ENCODE data around the gene SLC16A10.
"Not testable (repeated sequence)": the region's sequence is repeated elsewhere in the genome, so short reads cannot be mapped to it uniquely, and the experiment has no call there.

SLC16A10 gene

GRCh38 chr6:111080698-111081097, 6.6 kb upstream of the SLC16A10 start:
- no peak for DNase-seq (ENCODE audit: low read depth, low spot score)
- H3K27ac ChIP-seq, result no peak overlapping the region

GRCh38 chr6:111086685-111087084, 618 bp upstream of the SLC16A10 start:
- no peak overlapping the region for H3K27ac ChIP-seq

GRCh38 chr6:111087871-111088667, 766 bp downstream of the SLC16A10 start:
- DNase-seq (ENCODE audit: low read depth, low spot score), result no peak

More at GRCh38 chr6:111086685-111087084, 618 bp upstream of the SLC16A10 start:
- DNase-seq (ENCODE audit: low read depth, low spot score), result no peak

GRCh38 chr6:111088668-111089003, 1.3 kb downstream of the SLC16A10 start:
- no peak overlapping the region for H3K27ac ChIP-seq
- no peak for DNase-seq (ENCODE audit: low read depth, low spot score)

More at GRCh38 chr6:111087871-111088667, 766 bp downstream of the SLC16A10 start:
- no peak overlapping the region for H3K27ac ChIP-seq

GRCh38 chr6:111090766-111091165, 3.5 kb downstream of the SLC16A10 start:
- no peak overlapping the region for H3K27ac ChIP-seq
- DNase-seq (ENCODE audit: low read depth, low spot score), result no peak

GRCh38 chr6:111091987-111092386, 4.7 kb downstream of the SLC16A10 start:
- H3K27ac ChIP-seq, result no peak overlapping the region
- no peak for DNase-seq (ENCODE audit: low read depth, low spot score)

GRCh38 chr6:111095488-111095887, 8.2 kb downstream of the SLC16A10 start:
- H3K27ac ChIP-seq; DNase-seq (ENCODE audit: low read depth, low spot score): not testable (repeated sequence)

GRCh38 chr6:111096246-111096645, 8.9 kb downstream of the SLC16A10 start:
- H3K27ac ChIP-seq, result no peak overlapping the region
- peak; percentile 64 for DNase-seq (ENCODE audit: low read depth, low spot score)

- no peak overlapping the region for H3K27ac ChIP-seq
- no peak for DNase-seq (ENCODE audit: low read depth, low spot score)
Measured at GRCh38 chr6:111098597-111098996, 11.3 kb downstream of the SLC16A10 start.

- no peak overlapping the region for H3K27ac ChIP-seq
- DNase-seq (ENCODE audit: low read depth, low spot score), result no peak
Measured at GRCh38 chr6:111101987-111102386, 14.7 kb downstream of the SLC16A10 start.

GRCh38 chr6:111105578-111105977, 18.3 kb downstream of the SLC16A10 start:
- DNase-seq (ENCODE audit: low read depth, low spot score), result peak; percentile 44
- no peak overlapping the region for H3K27ac ChIP-seq

GRCh38 chr6:111107589-111107988, 20.3 kb downstream of the SLC16A10 start:
- no peak overlapping the region for H3K27ac ChIP-seq
- no peak for DNase-seq (ENCODE audit: low read depth, low spot score)

GRCh38 chr6:111110036-111110435, 22.7 kb downstream of the SLC16A10 start:
- DNase-seq (ENCODE audit: low read depth, low spot score), result no peak
- H3K27ac ChIP-seq, result no peak overlapping the region

GRCh38 chr6:111113336-111114086, 26.2 kb downstream of the SLC16A10 start:
- no peak overlapping the region for H3K27ac ChIP-seq
- DNase-seq (ENCODE audit: low read depth, low spot score), result no peak

GRCh38 chr6:111114087-111114443, 26.8 kb downstream of the SLC16A10 start:
- H3K27ac ChIP-seq, result no peak overlapping the region
- DNase-seq (ENCODE audit: low read depth, low spot score), result no peak

GRCh38 chr6:111114482-111114881, 27.2 kb downstream of the SLC16A10 start:
- DNase-seq (ENCODE audit: low read depth, low spot score), result no peak
- H3K27ac ChIP-seq, result no peak overlapping the region

- no peak overlapping the region for H3K27ac ChIP-seq
- no peak for DNase-seq (ENCODE audit: low read depth, low spot score)
Measured at GRCh38 chr6:111118826-111119225, 31.5 kb downstream of the SLC16A10 start.

- H3K27ac ChIP-seq, result no peak overlapping the region
- DNase-seq (ENCODE audit: low read depth, low spot score), result no peak
Measured at GRCh38 chr6:111119571-111120329, 32.4 kb downstream of the SLC16A10 start.

- H3K27ac ChIP-seq, result no peak overlapping the region
- no peak for DNase-seq (ENCODE audit: low read depth, low spot score)
Measured at GRCh38 chr6:111121789-111122350, 34.6 kb downstream of the SLC16A10 start.

GRCh38 chr6:111122458-111123286, 35.4 kb downstream of the SLC16A10 start:
- DNase-seq (ENCODE audit: low read depth, low spot score), result no peak
- H3K27ac ChIP-seq, result no peak overlapping the region

Measured in epithelial cell of prostate (primary cell).